Heart left ventricle (tissue), 13 donors: ENCODE data around the gene AFF3.

Source experiments
- CTCF ChIP-seq, 12 donors: fragments of 200-600 bp; sonication (generic) in 4 of 12; IDR thresholded peaks; one replicate each; pipeline versions ENCODE4 v1.5.0 to v1.8.0; 2018 to 2022; ENCODE audit warnings: antibody characterized with exemption in 12 of 12, mild to moderate bottlenecking in 5 of 12
- POLR2A ChIP-seq, 2 donors: fragments of 450-650 bp; IDR thresholded peaks; one replicate each; pipeline ENCODE4 v1.6.1; 2017; ENCODE audit warnings: antibody characterized with exemption in 2 of 2, mild to moderate bottlenecking in 2 of 2, moderate library complexity in 2 of 2
- donor health status: ischemic (EF 13 %, LVEDD 7.1; RV severe dilation, severe dysfunction).
- donor health status: DM: no; HTN: yes; CAD: no.
- donor health status: DM: no; HTN: no; CAD: no.
- donor health status: ischemic (EF 25% LVEDD 6.9; RV normal size, moderate dysfunction).
- donor health status: ischemic (EF 25% LVEDD 5.7; RV mildly dilated, moderate dysfunction).
- donor health status: ischemic (EF 35%, LVEDD 5.7; RV mildly dilated, moderate dysfunction).
- donor health status: nonischemic (EF 11% LVEDD 7.7; RV severe dilation, severe dysfunction).
- donor health status: DM: yes; HTN: yes; CAD: no.
- donor health status: PGD.
- donor health status: ischemic (EF 29% LVEDD 5.4; RV normal size, mild dysfunction).
- donor health status: nonischemic (EF 23%, LVEDD 6.1; RV moderate dilation, normal function).

- TF ChIP-seq CTCF (IDR thresholded peaks at IDR 0.05) = no peak
- TF ChIP-seq POLR2A (IDR thresholded peaks at IDR 0.05) = no peak
Measured at GRCh38 chr2:99653433-99653832, 489.0 kb downstream of the AFF3 start.
